ENCODE results near the gene AMOT. TPM values are rescaled to one million over a fixed set of nuclear protein-coding genes. Genes with fewer than 3 reads are reported as not detected.

The AMOT gene
- total and polyA plus RNA-seq, 8 donors, result 1.4 to 12.5 (median 4.9) TPM; not detected in 1

- intact Hi-C loops (cut with DNase I; ENCODE audit: low total_unique reads), result no loop called here
- Histone ChIP-seq H3K9me3 (no peaks in the 10 kb centered on the region), H3K4me3 (no peak overlapping the region), H3K27me3 (peaks cover 0 to 8% (median 0%) of the 10 kb centered on the region in 3 donors), H3K36me3 (peaks cover 0 to 4% (median 0%) of the 10 kb centered on the region in 4 donors), H3K27ac (no peak overlapping the region), H3K4me1 (peaks cover 0 to 22% (median 11%) of the 10 kb centered on the region in 4 donors)
- TF ChIP-seq EP300 (IDR thresholded peaks at IDR 0.05) (no peak), POLR2AphosphoS5 (IDR thresholded peaks at IDR 0.05) (no peak), CTCF (IDR thresholded peaks at IDR 0.05) (no peak), POLR2A (IDR thresholded peaks at IDR 0.05) (no peak)
- DNase-seq, result no peak
- 57 to 95% (median 88%) methylated on average over 5 to 7 of the region's 7 CpGs for WGBS, 5 donors
Measured at GRCh38 chrX:112822892-112823291, 17.7 kb downstream of the AMOT start.

- Histone ChIP-seq H3K27me3 (peaks cover 0 to 10% (median 0%) of the 10 kb centered on the region in 3 donors), H3K36me3 (peaks cover 0 to 6% (median under 1%) of the 10 kb centered on the region in 4 donors), H3K27ac (peak overlapping the region in 1 of 5 donors; percentile 35), H3K9me3 (no peaks in the 10 kb centered on the region), H3K4me1 (peaks cover 0 to 22% (median 11%) of the 10 kb centered on the region in 4 donors), H3K4me3 (no peak overlapping the region)
- 54 to 75% (median 71%) methylated on average over 3 of the region's 3 CpGs for WGBS, 5 donors
- no peak for TF ChIP-seq EP300 (IDR thresholded peaks at IDR 0.05)
- TF ChIP-seq CTCF (IDR thresholded peaks at IDR 0.05), result no peak
- TF ChIP-seq POLR2A (IDR thresholded peaks at IDR 0.05), result no peak
- no peak for TF ChIP-seq POLR2AphosphoS5 (IDR thresholded peaks at IDR 0.05)
- DNase-seq, result no peak
- intact Hi-C loops (cut with DNase I; ENCODE audit: low total_unique reads), result no loop called here
Measured at GRCh38 chrX:112820364-112821268, 20.0 kb downstream of the AMOT start.

- intact Hi-C loops (cut with DNase I; ENCODE audit: low total_unique reads), result no loop called here
- Histone ChIP-seq H3K4me3 (no peak overlapping the region), H3K27me3 (peaks cover 0 to 10% (median 0%) of the 10 kb centered on the region in 3 donors), H3K4me1 (peaks cover 0 to 22% (median 11%) of the 10 kb centered on the region in 4 donors), H3K9me3 (no peaks in the 10 kb centered on the region), H3K27ac (no peak overlapping the region), H3K36me3 (peaks cover 0 to 14% (median 3%) of the 10 kb centered on the region in 4 donors)
- DNase-seq, result no peak
- TF ChIP-seq EP300 (IDR thresholded peaks at IDR 0.05) (no peak), CTCF (IDR thresholded peaks at IDR 0.05) (no peak), POLR2A (IDR thresholded peaks at IDR 0.05) (no peak), POLR2AphosphoS5 (IDR thresholded peaks at IDR 0.05) (no peak)
- WGBS, 5 donors, result 26 to 58% (median 43%) methylated on average over 1 of the region's 1 CpG; no CpG with 5 or more reads in 1 of the 5 donors
Measured at GRCh38 chrX:112819813-112820212, 20.8 kb downstream of the AMOT start.

- 7 to 33% (median 27%) methylated on average over 2 of the region's 2 CpGs for WGBS, 5 donors
- H3K9me3 ChIP-seq, result no peaks in the 10 kb centered on the region
- H3K4me3 ChIP-seq, result no peak overlapping the region
- H3K27me3 ChIP-seq, result peaks cover 0 to 10% (median 0%) of the 10 kb centered on the region in 3 donors
- peaks cover 0 to 22% (median 11%) of the 10 kb centered on the region in 4 donors for H3K4me1 ChIP-seq
- H3K27ac ChIP-seq, result no peak overlapping the region
- H3K36me3 ChIP-seq, result peaks cover 0 to 18% (median 3%) of the 10 kb centered on the region in 4 donors
- TF ChIP-seq EP300 (IDR thresholded peaks at IDR 0.05) (no peak), CTCF (IDR thresholded peaks at IDR 0.05) (no peak)
- intact Hi-C loops (cut with DNase I; ENCODE audit: low total_unique reads), result no loop called here
- DNase-seq, result peak in 1 of 2 donors; percentile 31
Measured at GRCh38 chrX:112819008-112819640, 21.5 kb downstream of the AMOT start.

All from stomach (tissue), 9 donors.